Pancreas (tissue), 10 donors: Measurements from ENCODE around the gene POLE4. TPM values are rescaled to one million over a fixed set of nuclear protein-coding genes. Genes with fewer than 3 reads are reported as not detected.

Source experiments
- ATAC-seq, 4 donors: fragments of 200-7000 bp; cut with Tn5 transposase; one replicate each; pipeline versions ENCODE4 v1.8.0 to v1.9.1; 2020; ENCODE audit warnings: mild to moderate bottlenecking in 4 of 4, moderate library complexity in 4 of 4
- DNase-seq, 6 donors: peaks; one replicate each; pipeline ENCODE4 v3.0.0-alpha.2; 2020
- FAIRE-seq: peaks from 2 replicates; lab custom pipeline; 2012; peaks lifted over from hg19 to GRCh38; lab: Jason Lieb, UNC
- H3K27ac ChIP-seq, 4 donors: fragments of 200-600 bp; sonication (generic); 1 replicate in 3 of 4; 2 replicates in 1 of 4; pipeline versions ENCODE4 v1.5.0 to v1.8.0; 2020
- H3K27me3 ChIP-seq, 4 donors: fragments of 200-600 bp; one replicate each; pipeline ENCODE4 v1.8.0; 2021
- H3K36me3 ChIP-seq, 3 donors: fragments of 200-600 bp; sonication (generic) in 1 of 3; one replicate each; pipeline versions ENCODE4 v1.5.0 to v1.8.0; 2020 to 2021
- H3K4me1 ChIP-seq, 3 donors: fragments of 200-600 bp; one replicate each; pipeline ENCODE4 v1.8.0; 2021
- H3K4me3 ChIP-seq, 4 donors: fragments of 200-600 bp; sonication (generic) in 2 of 4; one replicate each; pipeline versions ENCODE4 v1.5.0 to v1.8.0; 2020 to 2021
- H3K9me3 ChIP-seq, 4 donors: fragments of 200-600 bp; one replicate each; pipeline ENCODE4 v1.8.0; 2021
- WGBS, 2 donors: extraction: QIAGEN DNeasy Blood & Tissue Kit; methylation state at CpG; one replicate each; pipeline ENCODE4 v1.1.7; 2013; 5-methylcytosine and 5-hydroxymethylcytosine counted together
- intact Hi-C, 3 donors: fragments of 100-400 bp; cut with DNase I; formaldehyde crosslinking; loops; one replicate each; pipeline versions ENCODE4 v1.11.1 to v1.14.2; 2022
- polyA plus RNA-seq, 2 donors: library from polyadenylated mRNA; stranded (reverse); fragments of 200-250 nt; gene quantifications; one replicate each; pipeline ENCODE4 v1.2.3, GENCODE V29; 2013
- total RNA-seq, 6 donors: library from RNA; stranded (reverse); fragmentation: NEBNext Ultra II Directional in 4 of 6; extraction: Animal tissue kit (Norgen Biotek cat#: 25700) in 4 of 6; gene quantifications; one replicate each; pipeline versions ENCODE4 v1.2.1 to v1.2.4, GENCODE V29; 2021 to 2023
- TF ChIP-seq, protein P1 (sequence below), 4 donors: fragments of 200-600 bp; sonication (generic) in 3 of 4; IDR thresholded peaks; one replicate each; pipeline versions ENCODE4 v1.5.0 to v1.8.0; 2021; ENCODE audit warnings: antibody characterized with exemption in 4 of 4
- donor health status: healthy with polysubstance abuse.
- donor health status: DM: no; HTN: no; CAD: no; lungs with moderate emphysema.
- donor health status: DM: no; HTN: no; CAD: no.
- donor health status: control.
- donor health status: control.
- donor health status: Bipolar disorder and iron deficiency.
- donor health status: DM: yes; HTN: yes; CAD: no.
- donor health status: DM: no; HTN: no; CAD: no.
- donor health status: DM: no; HTN: no; CAD: no.
- donor health status: DM: yes; HTN: yes; CAD: no.

POLE4 gene
- total and polyA plus RNA-seq, 8 donors, result 10.0 to 22.6 (median 18.2) TPM

DNA sequence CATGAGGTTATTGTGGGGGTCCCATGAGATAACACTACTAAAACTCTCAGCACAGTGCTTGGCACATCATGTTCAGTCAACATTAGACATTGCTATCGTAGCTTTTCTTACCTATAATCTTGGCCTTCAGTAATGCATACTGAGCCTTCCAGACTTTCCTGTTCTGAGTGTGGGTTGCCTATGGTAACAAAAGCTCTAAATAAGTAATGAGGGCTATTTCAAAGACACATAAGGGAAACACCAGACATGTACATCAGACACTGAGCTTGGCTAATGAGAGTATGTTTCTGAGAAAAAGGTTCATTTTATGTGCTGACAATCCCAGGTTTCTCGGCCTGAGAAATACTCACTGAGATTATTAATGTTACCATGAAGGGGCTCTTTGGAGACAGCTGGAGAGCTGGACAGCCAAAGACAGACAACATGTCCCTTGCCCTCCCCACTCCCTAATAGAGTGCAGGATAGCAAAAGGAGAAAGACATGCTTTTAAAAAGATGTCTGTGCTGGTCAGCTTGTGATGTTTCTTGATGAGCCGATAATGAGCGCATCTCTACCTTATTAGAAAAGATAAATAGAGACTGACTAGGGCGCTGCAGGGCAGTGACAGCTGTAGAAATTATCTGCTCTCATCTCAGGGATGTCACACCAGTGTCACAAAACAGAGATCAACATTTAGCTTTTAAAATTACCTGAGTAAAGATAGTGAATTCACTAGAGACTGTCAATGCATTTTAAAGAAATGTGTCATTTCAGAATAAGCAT is 25.4 kb downstream of the POLE4 start:
- 89 to 93% methylated on average over 5 of the region's 5 CpGs for WGBS, 2 donors
- no peak overlapping the region for H3K27ac ChIP-seq
- no peaks in the 10 kb centered on the region for H3K27me3 ChIP-seq
- no peak for FAIRE-seq
- no peak overlapping the region for H3K4me3 ChIP-seq
- no peak for ATAC-seq
- TF ChIP-seq, protein P1, sequence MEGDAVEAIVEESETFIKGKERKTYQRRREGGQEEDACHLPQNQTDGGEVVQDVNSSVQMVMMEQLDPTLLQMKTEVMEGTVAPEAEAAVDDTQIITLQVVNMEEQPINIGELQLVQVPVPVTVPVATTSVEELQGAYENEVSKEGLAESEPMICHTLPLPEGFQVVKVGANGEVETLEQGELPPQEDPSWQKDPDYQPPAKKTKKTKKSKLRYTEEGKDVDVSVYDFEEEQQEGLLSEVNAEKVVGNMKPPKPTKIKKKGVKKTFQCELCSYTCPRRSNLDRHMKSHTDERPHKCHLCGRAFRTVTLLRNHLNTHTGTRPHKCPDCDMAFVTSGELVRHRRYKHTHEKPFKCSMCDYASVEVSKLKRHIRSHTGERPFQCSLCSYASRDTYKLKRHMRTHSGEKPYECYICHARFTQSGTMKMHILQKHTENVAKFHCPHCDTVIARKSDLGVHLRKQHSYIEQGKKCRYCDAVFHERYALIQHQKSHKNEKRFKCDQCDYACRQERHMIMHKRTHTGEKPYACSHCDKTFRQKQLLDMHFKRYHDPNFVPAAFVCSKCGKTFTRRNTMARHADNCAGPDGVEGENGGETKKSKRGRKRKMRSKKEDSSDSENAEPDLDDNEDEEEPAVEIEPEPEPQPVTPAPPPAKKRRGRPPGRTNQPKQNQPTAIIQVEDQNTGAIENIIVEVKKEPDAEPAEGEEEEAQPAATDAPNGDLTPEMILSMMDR (IDR thresholded peaks at IDR 0.05), result no peak
- DNase-seq, result no peak
- intact Hi-C loops, result no loop called here
- H3K4me1 ChIP-seq, result no peaks in the 10 kb centered on the region
- H3K36me3 ChIP-seq, result no peaks in the 10 kb centered on the region
- H3K9me3 ChIP-seq, result no peaks in the 10 kb centered on the region

DNA sequence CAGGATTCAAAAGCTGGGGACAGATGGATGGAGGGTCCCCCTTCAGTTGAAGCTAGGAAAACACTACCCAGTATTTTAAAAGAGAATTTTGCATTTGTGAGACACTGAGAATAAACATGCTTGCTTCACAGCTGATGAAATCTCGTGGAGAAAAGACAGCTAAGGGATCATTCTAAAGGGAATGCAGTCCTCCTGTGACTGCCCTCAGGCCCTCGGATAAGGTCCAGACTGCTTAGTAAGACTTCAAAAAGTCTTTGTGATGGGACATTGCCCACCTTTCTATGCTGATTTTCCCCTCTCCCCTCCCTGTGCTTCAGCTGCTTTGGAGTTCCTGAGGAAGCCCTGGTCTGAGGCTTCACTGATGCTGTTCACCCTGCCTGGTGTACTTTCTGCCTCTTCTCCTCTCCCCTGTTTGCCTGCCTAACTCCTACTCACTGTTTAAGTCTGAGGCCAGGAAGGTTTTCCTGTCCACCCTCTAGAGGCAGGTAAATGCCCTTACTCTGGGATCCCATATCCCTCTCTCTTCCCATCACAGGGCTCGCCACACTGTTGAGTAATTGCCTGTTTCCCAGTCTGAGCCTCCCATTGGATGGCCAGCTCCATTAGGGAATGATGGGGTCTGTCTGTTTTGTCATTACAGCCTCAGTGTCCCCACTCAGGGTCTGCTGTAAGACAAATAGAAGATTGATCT is 26.6 kb downstream of the POLE4 start:
- no peaks in the 10 kb centered on the region for H3K4me1 ChIP-seq
- H3K36me3 ChIP-seq, result no peaks in the 10 kb centered on the region
- no peaks in the 10 kb centered on the region for H3K9me3 ChIP-seq
- no peak overlapping the region for H3K27ac ChIP-seq
- H3K27me3 ChIP-seq, result no peaks in the 10 kb centered on the region
- intact Hi-C loops, result no loop called here
- TF ChIP-seq, protein P1 (IDR thresholded peaks at IDR 0.05), result no peak
- no peak for DNase-seq
- H3K4me3 ChIP-seq, result no peak overlapping the region
- ATAC-seq, result no peak
- 75 to 79% methylated on average over 3 of the region's 3 CpGs for WGBS, 2 donors
- FAIRE-seq, result no peak

DNA sequence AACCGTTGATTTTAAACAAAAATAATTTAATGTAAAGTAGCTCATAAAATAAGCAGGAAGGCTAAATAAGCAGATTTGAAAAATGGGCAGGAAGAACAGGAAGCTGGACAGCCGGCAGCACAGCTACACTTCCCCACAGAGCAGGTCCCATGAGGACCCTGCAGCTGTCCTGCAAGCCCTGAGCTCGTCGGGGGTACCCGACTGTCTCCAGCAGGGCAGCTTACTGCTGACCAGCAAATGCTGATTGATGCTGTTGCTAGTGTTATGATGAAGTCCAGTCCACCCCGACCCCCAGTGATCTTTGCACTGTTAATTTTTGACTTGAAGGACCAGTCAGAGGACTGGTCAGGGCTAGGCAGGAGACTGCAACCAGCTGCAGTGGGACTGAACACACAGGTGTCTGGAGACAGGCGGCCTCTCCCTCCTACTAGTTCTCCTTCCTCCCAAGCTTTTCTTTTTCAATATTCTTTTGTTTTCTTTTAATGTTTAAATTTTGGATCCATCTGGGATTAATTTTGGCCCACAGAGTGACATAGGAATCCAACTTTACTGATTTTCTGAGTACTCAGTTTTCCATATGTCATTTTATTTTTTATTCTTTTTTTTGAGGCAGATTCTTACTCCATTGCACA is 27.7 kb downstream of the POLE4 start:
- Histone ChIP-seq H3K36me3 (no peaks in the 10 kb centered on the region), H3K27ac (no peak overlapping the region), H3K4me3 (no peak overlapping the region), H3K27me3 (no peaks in the 10 kb centered on the region), H3K4me1 (no peaks in the 10 kb centered on the region), H3K9me3 (no peaks in the 10 kb centered on the region)
- WGBS, 2 donors, result 68 to 71% methylated on average over 7 of the region's 7 CpGs
- DNase-seq (no peak), ATAC-seq (no peak), FAIRE-seq (no peak)
- intact Hi-C loops, result no loop called here
- TF ChIP-seq, protein P1 (IDR thresholded peaks at IDR 0.05), result no peak

DNA sequence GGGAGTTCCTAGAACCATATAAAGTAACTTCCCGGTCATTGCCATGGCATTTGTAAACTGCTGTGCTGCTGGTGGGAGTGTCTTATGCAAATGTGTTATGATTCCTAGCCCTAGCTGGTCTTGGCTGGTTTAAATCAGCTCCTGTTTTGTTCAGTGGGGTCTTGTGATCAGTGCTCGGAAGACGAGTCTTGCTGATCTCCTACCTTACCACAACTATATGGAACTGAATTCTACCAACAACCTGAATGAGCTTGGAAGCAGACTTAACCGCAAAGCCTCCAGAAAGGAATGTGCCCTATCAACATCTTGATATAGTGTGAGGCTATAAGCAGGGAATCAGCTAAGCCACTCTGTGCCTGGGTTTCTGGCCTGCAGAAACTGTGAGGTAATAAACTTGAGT is 33.5 kb downstream of the POLE4 start:
- 75 to 89% methylated on average over 4 of the region's 4 CpGs for WGBS, 2 donors
- DNase-seq (no peak), FAIRE-seq (no peak), ATAC-seq (no peak)
- H3K9me3 ChIP-seq, result no peaks in the 10 kb centered on the region
- no peaks in the 10 kb centered on the region for H3K4me1 ChIP-seq
- TF ChIP-seq, protein P1 (IDR thresholded peaks at IDR 0.05), result no peak
- intact Hi-C loops, result no loop called here
- no peak overlapping the region for H3K27ac ChIP-seq
- H3K4me3 ChIP-seq, result no peak overlapping the region
- H3K36me3 ChIP-seq, result no peaks in the 10 kb centered on the region
- no peaks in the 10 kb centered on the region for H3K27me3 ChIP-seq
